GM12875 (cell line): ENCODE data around the gene EVI5L.

ENCODE experiments used
- H3K4me3 ChIP-seq: one replicate; pipeline ENCODE4 v1.5.1; 2011; ENCODE audit warnings: low read depth, low read length, control low read depth
- CTCF ChIP-seq: IDR thresholded peaks from 2 replicates; pipeline ENCODE4 v1.5.1; 2011; ENCODE audit warnings: low read depth, mild to moderate bottlenecking, control low read depth, inconsistent platforms, low read length, moderate library complexity, borderline replicate concordance; ENCODE audit not compliant: insufficient read depth

Gene EVI5L

DNA sequence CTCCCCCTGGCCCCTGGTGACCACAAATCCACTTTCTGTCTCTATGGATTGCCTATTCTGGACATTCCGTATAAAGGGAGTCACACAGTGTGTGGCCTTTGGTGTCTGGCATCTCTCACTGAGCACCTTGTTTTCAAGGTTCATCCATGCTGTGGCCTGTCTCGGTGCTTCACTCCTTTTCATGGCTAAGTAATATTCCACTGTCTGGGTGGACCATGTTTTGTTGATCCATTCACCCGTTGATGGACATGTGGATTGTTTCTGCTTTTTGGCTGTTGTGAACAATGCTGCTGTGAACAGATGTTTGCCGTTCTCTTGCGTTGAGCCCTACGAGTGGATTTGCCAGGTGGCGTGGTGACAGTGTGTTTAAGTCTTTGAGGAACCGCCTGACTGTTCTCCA, 10.6 kb downstream of the EVI5L start:
- H3K4me3 ChIP-seq = no peak overlapping the region
- no peak for TF ChIP-seq CTCF

DNA sequence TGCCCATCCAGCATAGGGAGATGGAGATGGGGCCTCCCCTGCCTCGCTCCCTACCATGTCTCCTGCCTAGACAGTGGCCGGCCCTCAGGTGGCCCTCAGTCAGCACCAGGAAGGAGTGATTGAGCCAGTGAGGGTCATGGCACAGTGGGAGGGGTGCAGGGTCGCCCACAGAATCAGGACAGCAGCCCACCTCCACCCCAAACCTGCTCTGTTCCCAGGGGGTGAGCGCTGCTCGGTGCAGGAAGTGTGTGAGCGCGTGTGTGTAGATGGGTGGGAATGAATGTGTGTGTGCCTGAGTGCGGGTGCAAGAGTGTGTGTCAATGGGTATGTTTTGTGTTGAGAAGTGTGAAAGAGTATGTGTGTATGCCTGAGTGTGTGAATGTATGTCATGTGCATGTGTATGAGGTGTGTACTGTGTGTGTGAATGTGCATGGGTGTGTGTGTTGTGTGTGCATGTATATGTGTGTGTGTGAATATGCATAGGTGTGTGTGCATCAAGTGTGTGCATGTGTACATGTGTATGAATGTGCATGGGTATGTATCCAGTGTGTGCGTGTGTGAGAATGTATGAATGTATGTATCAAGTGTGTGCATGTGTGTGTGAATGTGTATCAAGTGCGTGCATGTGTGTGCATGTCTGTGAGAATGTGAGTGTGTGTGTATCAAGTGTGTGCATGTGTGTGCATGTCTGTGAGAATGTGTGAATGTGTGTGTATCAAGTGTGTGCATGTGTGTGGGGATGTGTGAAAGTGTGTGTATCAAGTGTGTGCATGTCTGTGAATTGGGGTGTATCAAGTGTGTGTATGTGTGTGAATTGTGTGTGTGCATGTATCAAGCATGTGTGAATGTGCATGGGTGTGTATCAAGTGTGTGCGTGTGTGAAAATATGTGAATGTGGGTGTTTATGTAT, 12.0 kb downstream of the EVI5L start:
- H3K4me3 ChIP-seq = no peak overlapping the region
- no peak for TF ChIP-seq CTCF

- H3K4me3 ChIP-seq = no peak overlapping the region
- TF ChIP-seq CTCF = no peak
Observed at GRCh38 chr19:7842661-7843294, 12.8 kb downstream of the EVI5L start.

GRCh38 chr19:7843521-7843920, 13.5 kb downstream of the EVI5L start:
- no peak overlapping the region for H3K4me3 ChIP-seq
- TF ChIP-seq CTCF = no peak

- no peak overlapping the region for H3K4me3 ChIP-seq
- no peak for TF ChIP-seq CTCF
Observed at GRCh38 chr19:7844405-7844804, 14.4 kb downstream of the EVI5L start.

DNA sequence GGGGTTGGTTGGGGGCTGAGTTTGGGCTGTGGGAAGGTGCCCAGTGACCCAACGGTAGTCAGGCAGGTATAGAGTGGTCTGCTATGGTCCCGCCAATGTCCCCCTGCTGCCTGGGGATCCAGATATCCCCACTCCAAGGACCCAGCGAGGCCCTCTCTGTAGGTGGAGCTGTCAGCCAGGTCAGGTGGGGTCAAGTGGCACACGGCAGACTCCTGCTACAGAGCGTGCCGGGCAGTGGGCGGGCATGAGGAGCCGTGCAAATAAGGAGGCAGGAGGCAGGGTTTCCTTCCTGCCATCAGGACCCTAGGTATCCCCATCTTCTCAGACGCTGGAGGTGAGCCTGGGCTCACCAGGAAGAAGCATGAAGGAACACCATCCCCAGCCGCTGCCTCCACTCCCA, 14.9 kb downstream of the EVI5L start:
- TF ChIP-seq CTCF = no peak

More for the DNA sequence above, 14.9 kb downstream of the EVI5L start:
- H3K4me3 ChIP-seq = no peak overlapping the region
